NT2/D1 (cell line): ENCODE measurements around the gene SLC2A13.

ENCODE experiments used
- DNase-seq: peaks from one replicate; pipeline ENCODE4 v3.0.0-alpha.2; 2011; ENCODE audit warnings: low read depth, low spot score
- H3K27me3 ChIP-seq: 2 replicates; pipeline ENCODE4 v1.6.0; 2011; ENCODE audit warnings: mild to moderate bottlenecking; ENCODE audit not compliant: insufficient read length, insufficient read depth
- H3K36me3 ChIP-seq: 2 replicates; pipeline ENCODE4 v1.6.1; 2011; ENCODE audit warnings: mild to moderate bottlenecking, low read length, mixed read lengths; ENCODE audit not compliant: insufficient read depth, insufficient read length
- H3K4me1 ChIP-seq: 2 replicates; pipeline ENCODE4 v1.5.1; 2011; ENCODE audit not compliant: insufficient read depth, insufficient read length
- H3K4me3 ChIP-seq: 2 replicates; pipeline ENCODE4 v1.5.1; 2011; ENCODE audit warnings: low read depth; ENCODE audit not compliant: insufficient read length
- H3K9ac ChIP-seq: 2 replicates; pipeline ENCODE4 v1.6.0; 2011; ENCODE audit warnings: low read depth; ENCODE audit not compliant: insufficient read length
- H3K9me3 ChIP-seq: 2 replicates; pipeline ENCODE4 v1.5.1; 2011; ENCODE audit warnings: mild to moderate bottlenecking, low read length; ENCODE audit not compliant: insufficient read depth
- SUZ12 ChIP-seq: IDR thresholded peaks from 2 replicates; pipeline ENCODE4 v1.6.1; 2011; ENCODE audit not compliant: insufficient read length, insufficient read depth; ENCODE audit errors: extremely low read depth
- YY1 ChIP-seq: IDR thresholded peaks from 2 replicates; pipeline ENCODE4 v1.6.1; 2011; ENCODE audit not compliant: insufficient read length, insufficient read depth
- ZNF274 ChIP-seq: IDR thresholded peaks from 2 replicates; pipeline ENCODE4 v1.6.1; 2011; ENCODE audit warnings: mild to moderate bottlenecking, low read depth, low read length

Gene SLC2A13

DNA sequence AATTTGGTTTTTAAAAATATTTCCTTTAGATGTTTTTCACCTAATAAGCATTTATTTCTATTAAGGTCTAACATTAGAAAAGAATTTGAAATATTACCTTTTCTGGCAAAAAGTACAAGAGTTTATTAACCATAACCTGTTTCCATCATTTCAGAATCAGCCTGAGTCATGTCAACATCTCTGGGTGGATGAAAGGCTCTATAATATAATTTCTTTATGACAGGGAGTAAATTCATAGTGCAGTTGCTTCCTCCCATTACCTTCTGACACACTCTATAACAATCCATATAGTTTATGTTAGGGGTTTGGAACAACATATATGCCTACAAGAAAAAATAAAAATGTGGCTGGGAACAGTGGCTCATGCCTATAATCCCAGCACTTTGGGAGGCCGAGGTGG, 134.5 kb downstream of the SLC2A13 start:
- Histone ChIP-seq H3K27me3 (no peaks in the 10 kb centered on the region), H3K4me3 (no peak overlapping the region), H3K9me3 (no peaks in the 10 kb centered on the region), H3K36me3 (no peaks in the 10 kb centered on the region), H3K4me1 (no peaks in the 10 kb centered on the region), H3K9ac (no peak overlapping the region)
- no peak for DNase-seq
- TF ChIP-seq YY1 (no peak), ZNF274 (no peak), SUZ12 (no peak)

DNA sequence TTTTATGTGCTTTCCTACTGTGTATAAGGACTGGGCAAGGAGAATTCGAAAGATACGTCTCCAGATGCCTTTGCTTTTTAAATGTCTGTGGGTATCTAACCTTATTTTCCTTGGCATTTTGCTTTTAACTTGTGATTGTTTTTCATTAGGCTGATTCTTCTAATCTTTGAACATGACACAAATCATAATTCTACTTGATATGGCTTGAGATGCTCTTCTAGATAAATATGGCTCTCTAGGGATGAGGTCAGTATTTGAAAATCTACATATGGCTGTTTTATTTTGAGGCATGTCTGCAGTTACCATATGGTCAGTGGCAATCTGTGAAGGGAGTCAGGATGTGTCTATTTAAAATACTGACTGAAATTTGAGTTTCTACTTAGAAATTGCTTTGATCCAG, 139.2 kb downstream of the SLC2A13 start:
- H3K9me3 ChIP-seq: no peaks in the 10 kb centered on the region
- no peaks in the 10 kb centered on the region for H3K4me1 ChIP-seq
- no peak for DNase-seq
- H3K36me3 ChIP-seq: no peaks in the 10 kb centered on the region
- H3K27me3 ChIP-seq: no peaks in the 10 kb centered on the region
- no peak for TF ChIP-seq YY1
- TF ChIP-seq SUZ12: no peak
- no peak for TF ChIP-seq ZNF274
- no peak overlapping the region for H3K4me3 ChIP-seq
- H3K9ac ChIP-seq: no peak overlapping the region

DNA sequence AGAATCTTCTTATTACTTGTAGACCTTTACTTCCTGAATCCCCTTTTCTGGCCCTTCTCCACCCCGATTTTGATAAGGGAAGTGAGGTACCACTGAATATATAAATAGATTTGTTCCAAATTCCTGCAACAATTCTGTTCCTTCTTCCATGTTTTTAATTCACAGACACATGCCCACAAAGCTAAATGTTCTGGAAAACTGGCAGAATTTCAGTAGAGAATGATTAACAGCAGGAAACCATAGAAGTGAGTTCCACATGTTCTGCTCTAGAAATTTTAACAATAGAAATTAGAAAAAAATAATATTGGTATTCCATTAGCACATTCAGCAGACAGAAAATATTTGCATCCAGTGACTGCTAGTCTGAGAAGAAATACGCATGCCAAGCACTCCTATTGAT, 139.6 kb downstream of the SLC2A13 start:
- DNase-seq: no peak
- no peak for TF ChIP-seq SUZ12
- no peak for TF ChIP-seq ZNF274
- TF ChIP-seq YY1: no peak
- no peaks in the 10 kb centered on the region for H3K27me3 ChIP-seq
- H3K4me3 ChIP-seq: no peak overlapping the region
- no peaks in the 10 kb centered on the region for H3K9me3 ChIP-seq
- no peaks in the 10 kb centered on the region for H3K36me3 ChIP-seq
- no peak overlapping the region for H3K9ac ChIP-seq
- no peaks in the 10 kb centered on the region for H3K4me1 ChIP-seq

DNA sequence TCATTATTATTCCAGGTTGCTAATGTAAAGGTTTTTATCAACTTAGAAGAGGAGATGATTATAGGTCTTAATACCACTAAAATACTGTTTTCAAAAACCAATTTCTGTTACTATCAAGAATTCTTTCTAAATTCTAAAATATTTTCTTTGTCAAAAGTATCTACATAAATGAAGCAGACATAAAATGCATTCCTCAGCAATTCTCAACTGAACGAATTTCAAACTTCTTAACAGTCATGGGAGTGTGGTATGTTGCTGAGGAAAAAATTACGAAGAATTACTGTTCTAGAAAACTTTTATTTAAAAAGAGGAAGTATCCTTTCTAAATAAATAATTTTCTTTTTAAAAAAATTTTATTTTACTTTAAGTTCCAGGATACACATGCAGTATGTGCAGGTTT, 146.4 kb downstream of the SLC2A13 start:
- Histone ChIP-seq H3K27me3 (no peaks in the 10 kb centered on the region), H3K9ac (no peak overlapping the region), H3K9me3 (no peaks in the 10 kb centered on the region), H3K4me1 (no peaks in the 10 kb centered on the region), H3K36me3 (no peaks in the 10 kb centered on the region), H3K4me3 (no peak overlapping the region)
- DNase-seq: no peak
- TF ChIP-seq SUZ12: no peak
- no peak for TF ChIP-seq YY1
- TF ChIP-seq ZNF274: no peak

DNA sequence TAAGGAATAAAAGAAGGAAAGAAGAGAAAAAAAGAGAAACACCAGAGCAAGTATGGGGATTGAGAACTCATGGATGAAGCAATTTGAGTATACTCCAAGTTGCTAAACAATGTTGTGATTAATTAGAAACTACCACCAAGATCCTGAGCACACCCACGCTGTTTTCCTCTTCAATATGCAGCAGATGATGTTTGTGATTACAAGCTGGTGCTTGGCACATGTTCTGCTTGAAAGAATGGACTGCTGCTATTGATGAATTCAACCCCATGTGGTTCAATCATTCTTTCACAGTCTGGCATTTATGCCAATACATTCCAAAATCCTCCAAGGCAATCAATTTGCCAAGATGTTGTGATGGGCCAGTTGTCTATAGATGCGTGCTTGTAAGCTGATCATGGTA, 146.8 kb downstream of the SLC2A13 start:
- Histone ChIP-seq H3K4me3 (no peak overlapping the region), H3K36me3 (no peaks in the 10 kb centered on the region), H3K9ac (no peak overlapping the region), H3K9me3 (no peaks in the 10 kb centered on the region), H3K4me1 (no peaks in the 10 kb centered on the region), H3K27me3 (no peaks in the 10 kb centered on the region)
- no peak for TF ChIP-seq YY1
- TF ChIP-seq SUZ12: no peak
- no peak for TF ChIP-seq ZNF274
- no peak for DNase-seq

DNA sequence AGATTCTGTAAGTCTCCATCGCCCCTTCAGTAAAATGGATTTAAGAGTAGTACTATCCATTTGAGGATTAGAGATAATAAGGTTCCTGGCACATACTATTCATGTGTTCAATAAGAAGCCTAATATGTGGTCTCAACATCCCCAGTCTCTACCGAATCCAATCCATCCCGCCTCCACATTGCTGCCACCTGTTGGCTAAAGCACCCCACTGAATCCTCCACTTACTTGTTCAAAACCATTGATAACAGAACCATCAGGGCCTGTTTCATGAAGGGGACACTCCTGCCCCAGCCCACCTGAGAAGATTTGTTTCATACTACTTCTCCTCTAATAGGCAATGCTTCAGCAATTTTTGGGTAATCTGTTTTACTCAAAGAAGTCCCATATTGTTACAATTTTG, 147.5 kb downstream of the SLC2A13 start:
- no peak for DNase-seq
- H3K4me1 ChIP-seq: no peaks in the 10 kb centered on the region
- TF ChIP-seq YY1 (no peak), ZNF274 (no peak), SUZ12 (no peak)

DNA sequence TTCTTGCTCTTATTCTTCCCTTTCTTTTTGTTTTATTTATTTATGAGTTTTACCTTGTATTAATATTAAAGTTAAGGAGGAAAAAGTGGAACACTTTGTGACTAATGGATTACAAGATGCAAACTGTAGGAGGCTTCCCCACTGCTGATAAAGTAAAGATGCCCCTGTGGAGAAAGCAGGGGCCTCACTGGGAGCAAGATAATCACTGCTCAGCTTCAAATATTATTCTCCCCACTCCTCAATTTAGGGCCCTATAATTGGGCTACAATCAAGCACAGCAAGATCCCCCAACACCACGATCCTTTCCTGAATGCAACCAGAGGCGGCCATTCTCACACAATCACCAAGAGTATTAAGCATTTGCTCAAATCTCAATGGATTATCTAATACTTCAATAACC, 149.2 kb downstream of the SLC2A13 start:
- no peak for TF ChIP-seq SUZ12
- TF ChIP-seq ZNF274: no peak
- no peak for TF ChIP-seq YY1
- Histone ChIP-seq H3K9me3 (no peaks in the 10 kb centered on the region), H3K27me3 (no peaks in the 10 kb centered on the region), H3K4me1 (no peaks in the 10 kb centered on the region), H3K36me3 (no peaks in the 10 kb centered on the region), H3K4me3 (no peak overlapping the region), H3K9ac (no peak overlapping the region)
- DNase-seq: no peak

More for the DNA sequence above, 147.5 kb downstream of the SLC2A13 start:
- H3K9me3 ChIP-seq: no peaks in the 10 kb centered on the region
- no peak overlapping the region for H3K9ac ChIP-seq
- H3K4me3 ChIP-seq: no peak overlapping the region
- H3K36me3 ChIP-seq: no peaks in the 10 kb centered on the region
- no peaks in the 10 kb centered on the region for H3K27me3 ChIP-seq
